K562 (cell line): Measurements from ENCODE around the gene ZNF81. TPM values are rescaled to one million over a fixed set of nuclear protein-coding genes. Genes with fewer than 3 reads are reported as not detected.

ENCODE experiments used
- FOXA3 ChIP-seq, 2 experiments: fragments of 450-650 bp in 1 of 2; sonication (generic) in 1 of 2; formaldehyde crosslinking; IDR thresholded peaks in 1 of 2; conservative IDR thresholded peaks in 1 of 2; 2 replicates each; pipeline versions ENCODE4 v1.4.0 to v1.8.0; 2020 to 2022; ENCODE audit warnings: mild to moderate bottlenecking in 2 of 2, missing genetic modification reagents in 1 of 2
- FOXJ2 ChIP-seq: fragments of 200-800 bp; sonication (Bioruptor generic); IDR thresholded peaks from 2 replicates; pipeline ENCODE4 v1.6.1; 2016; ENCODE audit warnings: missing genetic modification characterization, missing compliant biosample characterization
- NCOA6 ChIP-seq: fragments of 450-650 bp; IDR thresholded peaks from 2 replicates; pipeline ENCODE4 v1.6.1; 2017; ENCODE audit warnings: mild to moderate bottlenecking
- NFE2 ChIP-seq: IDR thresholded peaks from 2 replicates; pipeline ENCODE4 v1.6.1; 2014; ENCODE audit warnings: antibody characterized with exemption, low read depth
- NFIC ChIP-seq: fragments of 450-650 bp; IDR thresholded peaks from 2 replicates; pipeline ENCODE4 v1.6.1; 2017; ENCODE audit warnings: mild to moderate bottlenecking, inconsistent platforms
- RCOR1 ChIP-seq, 2 experiments: IDR thresholded peaks; 2 replicates each; pipeline ENCODE4 v1.6.1; 2012; ENCODE audit warnings: low read depth in 2 of 2, low read length in 2 of 2, borderline replicate concordance in 1 of 2, improper control_type of control experiment in 1 of 2
- SMARCA4 ChIP-seq: fragments of 450-650 bp; IDR thresholded peaks from 2 replicates; pipeline ENCODE4 v1.6.1; 2016
- SMARCE1 ChIP-seq: fragments of 450-650 bp; IDR thresholded peaks from 2 replicates; pipeline ENCODE4 v1.7.1; 2016; ENCODE audit warnings: mild to moderate bottlenecking
- SOX6 ChIP-seq: fragments of 450-650 bp; IDR thresholded peaks from 2 replicates; pipeline ENCODE4 v1.6.1; 2014; ENCODE audit warnings: mild to moderate bottlenecking
- SREBF1 ChIP-seq: fragments of 150-350 bp; IDR thresholded peaks from 2 replicates; pipeline ENCODE4 v1.6.1; 2014; ENCODE audit warnings: antibody characterized with exemption, low read depth, low read length, borderline replicate concordance
- ZNF79 ChIP-seq: fragments of 250-450 bp; sonication (Bioruptor Pico); IDR thresholded peaks from 2 replicates; pipeline ENCODE4 v1.4.0; 2020; ENCODE audit warnings: low read depth, mild to moderate bottlenecking, moderate library complexity
- polyA plus RNA-seq, 8 experiments: library from polyadenylated mRNA; depleted of rRNA in 4 of 8; stranded (reverse) in 5 of 8; unstranded in 3 of 8; fragments of >200 nt; fragmentation: Nextera tagmentation in 2 of 8; fragmentation: Illumina TruSeq in 1 of 8; extraction: Ambion mirVana in 2 of 8; extraction: Trizol in 1 of 8; gene quantifications; 2 replicates each; pipeline versions ENCODE4 v1.2.1 to v1.2.3, GENCODE V29; 2011 to 2014; ENCODE audit warnings: inconsistent platforms in 1 of 8, missing spikeins in 1 of 8
- total RNA-seq, 7 experiments: library from RNA; depleted of rRNA in 6 of 7; stranded (reverse); fragments of >200 nt in 6 of 7; fragmentation: Illumina TruSeq in 2 of 7; extraction: Trizol in 2 of 7; gene quantifications; 2 replicates each; pipeline versions ENCODE4 v1.2.1 to v1.2.3, GENCODE V29; 2011 to 2021; ENCODE audit warnings: low replicate concordance in 1 of 7
- TF ChIP-seq, protein P1 (sequence below), 3 experiments: fragments of 200-800 bp in 1 of 3; fragments of 250-450 bp in 1 of 3; fragments of 450-650 bp in 1 of 3; sonication (Bioruptor Pico) in 1 of 3; sonication (Bioruptor generic) in 1 of 3; formaldehyde crosslinking in 1 of 3; IDR thresholded peaks; 2 replicates each; pipeline versions ENCODE4 v1.6.1 to v1.8.0; 2016 to 2022; ENCODE audit warnings: mild to moderate bottlenecking in 2 of 3, missing genetic modification characterization in 2 of 3, missing compliant biosample characterization in 1 of 3, moderate library complexity in 1 of 3
- TF ChIP-seq, protein P2 (sequence below): fragments of 450-650 bp; IDR thresholded peaks from 2 replicates; pipeline ENCODE4 v1.6.1; 2016
- TF ChIP-seq, protein P3 (sequence below): IDR thresholded peaks from 2 replicates; pipeline ENCODE4 v1.6.1; 2012; ENCODE audit warnings: low read depth, low read length, improper control_type of control experiment, borderline replicate concordance
- TF ChIP-seq, protein P4 (sequence below): fragments of 250-450 bp; sonication (Bioruptor Pico); IDR thresholded peaks from 2 replicates; pipeline ENCODE4 v1.5.0; 2021; ENCODE audit warnings: mild to moderate bottlenecking, borderline replicate concordance
- TF ChIP-seq, protein P5 (sequence below): fragments of 250-450 bp; sonication (Bioruptor Pico); IDR thresholded peaks from 2 replicates; pipeline ENCODE4 v1.4.0; 2020; ENCODE audit warnings: borderline replicate concordance

ZNF81 gene
- total and polyA plus RNA-seq, 9 of the 15 experiments (the other 6 are each of a cell fraction or from before 2014, with no cell fraction given) = 2.4 to 9.6 (median 4.9) TPM

DNA sequence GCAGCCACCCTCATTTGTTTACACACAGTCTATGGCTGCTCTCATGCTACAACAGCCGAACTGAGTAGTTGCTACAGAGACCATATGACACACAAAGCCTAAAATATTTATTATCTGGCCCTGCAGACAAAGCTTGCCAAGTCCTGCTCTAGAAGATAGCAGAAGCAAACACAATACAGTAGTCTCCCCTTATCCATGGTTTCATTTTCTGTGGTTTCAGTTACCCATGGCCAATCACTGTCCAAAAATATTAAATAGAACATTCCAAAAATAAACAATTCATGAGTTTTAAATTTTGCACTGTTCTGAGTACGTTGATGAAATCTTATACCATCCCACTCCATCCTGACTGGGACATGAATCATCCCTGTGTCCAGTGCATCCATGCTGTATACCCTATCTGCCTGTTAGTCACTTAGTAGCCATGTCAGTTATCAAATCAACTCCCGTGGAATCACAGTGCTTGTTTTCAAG is 40.2 kb upstream of the ZNF81 start (continued):
- TF ChIP-seq, protein P1, sequence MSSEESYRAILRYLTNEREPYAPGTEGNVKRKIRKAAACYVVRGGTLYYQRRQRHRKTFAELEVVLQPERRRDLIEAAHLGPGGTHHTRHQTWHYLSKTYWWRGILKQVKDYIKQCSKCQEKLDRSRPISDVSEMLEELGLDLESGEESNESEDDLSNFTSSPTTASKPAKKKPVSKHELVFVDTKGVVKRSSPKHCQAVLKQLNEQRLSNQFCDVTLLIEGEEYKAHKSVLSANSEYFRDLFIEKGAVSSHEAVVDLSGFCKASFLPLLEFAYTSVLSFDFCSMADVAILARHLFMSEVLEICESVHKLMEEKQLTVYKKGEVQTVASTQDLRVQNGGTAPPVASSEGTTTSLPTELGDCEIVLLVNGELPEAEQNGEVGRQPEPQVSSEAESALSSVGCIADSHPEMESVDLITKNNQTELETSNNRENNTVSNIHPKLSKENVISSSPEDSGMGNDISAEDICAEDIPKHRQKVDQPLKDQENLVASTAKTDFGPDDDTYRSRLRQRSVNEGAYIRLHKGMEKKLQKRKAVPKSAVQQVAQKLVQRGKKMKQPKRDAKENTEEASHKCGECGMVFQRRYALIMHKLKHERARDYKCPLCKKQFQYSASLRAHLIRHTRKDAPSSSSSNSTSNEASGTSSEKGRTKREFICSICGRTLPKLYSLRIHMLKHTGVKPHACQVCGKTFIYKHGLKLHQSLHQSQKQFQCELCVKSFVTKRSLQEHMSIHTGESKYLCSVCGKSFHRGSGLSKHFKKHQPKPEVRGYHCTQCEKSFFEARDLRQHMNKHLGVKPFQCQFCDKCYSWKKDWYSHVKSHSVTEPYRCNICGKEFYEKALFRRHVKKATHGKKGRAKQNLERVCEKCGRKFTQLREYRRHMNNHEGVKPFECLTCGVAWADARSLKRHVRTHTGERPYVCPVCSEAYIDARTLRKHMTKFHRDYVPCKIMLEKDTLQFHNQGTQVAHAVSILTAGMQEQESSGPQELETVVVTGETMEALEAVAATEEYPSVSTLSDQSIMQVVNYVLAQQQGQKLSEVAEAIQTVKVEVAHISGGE (CRISPR knock-in tag; IDR thresholded peaks at IDR 0.05) = no peak
- TF ChIP-seq SREBF1 = no peak
- TF ChIP-seq NCOA6 = no peak
- peak; percentile 35; the same call in 1 of the 2 replicates for TF ChIP-seq SMARCE1
- TF ChIP-seq, protein P2, sequence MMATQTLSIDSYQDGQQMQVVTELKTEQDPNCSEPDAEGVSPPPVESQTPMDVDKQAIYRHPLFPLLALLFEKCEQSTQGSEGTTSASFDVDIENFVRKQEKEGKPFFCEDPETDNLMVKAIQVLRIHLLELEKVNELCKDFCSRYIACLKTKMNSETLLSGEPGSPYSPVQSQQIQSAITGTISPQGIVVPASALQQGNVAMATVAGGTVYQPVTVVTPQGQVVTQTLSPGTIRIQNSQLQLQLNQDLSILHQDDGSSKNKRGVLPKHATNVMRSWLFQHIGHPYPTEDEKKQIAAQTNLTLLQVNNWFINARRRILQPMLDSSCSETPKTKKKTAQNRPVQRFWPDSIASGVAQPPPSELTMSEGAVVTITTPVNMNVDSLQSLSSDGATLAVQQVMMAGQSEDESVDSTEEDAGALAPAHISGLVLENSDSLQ = peak; percentile 7; the same call in 1 of the 2 replicates
- TF ChIP-seq, protein P3, sequence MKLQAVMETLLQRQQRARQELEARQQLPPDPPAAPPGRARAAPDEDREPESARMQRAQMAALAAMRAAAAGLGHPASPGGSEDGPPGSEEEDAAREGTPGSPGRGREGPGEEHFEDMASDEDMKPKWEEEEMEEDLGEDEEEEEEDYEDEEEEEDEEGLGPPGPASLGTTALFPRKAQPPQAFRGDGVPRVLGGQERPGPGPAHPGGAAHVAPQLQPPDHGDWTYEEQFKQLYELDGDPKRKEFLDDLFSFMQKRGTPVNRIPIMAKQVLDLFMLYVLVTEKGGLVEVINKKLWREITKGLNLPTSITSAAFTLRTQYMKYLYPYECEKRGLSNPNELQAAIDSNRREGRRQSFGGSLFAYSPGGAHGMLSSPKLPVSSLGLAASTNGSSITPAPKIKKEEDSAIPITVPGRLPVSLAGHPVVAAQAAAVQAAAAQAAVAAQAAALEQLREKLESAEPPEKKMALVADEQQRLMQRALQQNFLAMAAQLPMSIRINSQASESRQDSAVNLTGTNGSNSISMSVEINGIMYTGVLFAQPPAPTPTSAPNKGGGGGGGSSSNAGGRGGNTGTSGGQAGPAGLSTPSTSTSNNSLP = no peak
- TF ChIP-seq SOX6 = peak; percentile 94
- TF ChIP-seq, protein P4, sequence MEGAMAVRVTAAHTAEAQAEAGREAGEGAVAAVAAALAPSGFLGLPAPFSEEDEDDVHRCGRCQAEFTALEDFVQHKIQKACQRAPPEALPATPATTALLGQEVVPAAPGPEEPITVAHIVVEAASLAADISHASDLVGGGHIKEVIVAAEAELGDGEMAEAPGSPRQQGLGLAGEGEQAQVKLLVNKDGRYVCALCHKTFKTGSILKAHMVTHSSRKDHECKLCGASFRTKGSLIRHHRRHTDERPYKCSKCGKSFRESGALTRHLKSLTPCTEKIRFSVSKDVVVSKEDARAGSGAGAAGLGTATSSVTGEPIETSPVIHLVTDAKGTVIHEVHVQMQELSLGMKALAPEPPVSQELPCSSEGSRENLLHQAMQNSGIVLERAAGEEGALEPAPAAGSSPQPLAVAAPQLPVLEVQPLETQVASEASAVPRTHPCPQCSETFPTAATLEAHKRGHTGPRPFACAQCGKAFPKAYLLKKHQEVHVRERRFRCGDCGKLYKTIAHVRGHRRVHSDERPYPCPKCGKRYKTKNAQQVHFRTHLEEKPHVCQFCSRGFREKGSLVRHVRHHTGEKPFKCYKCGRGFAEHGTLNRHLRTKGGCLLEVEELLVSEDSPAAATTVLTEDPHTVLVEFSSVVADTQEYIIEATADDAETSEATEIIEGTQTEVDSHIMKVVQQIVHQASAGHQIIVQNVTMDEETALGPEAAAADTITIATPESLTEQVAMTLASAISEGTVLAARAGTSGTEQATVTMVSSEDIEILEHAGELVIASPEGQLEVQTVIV (CRISPR knock-in tag) = no peak
- TF ChIP-seq NFE2 = no peak
- TF ChIP-seq NFIC = peak; percentile 48
- TF ChIP-seq RCOR1 (IDR thresholded peaks at IDR 0.05; ENCODE audit: borderline replicate concordance in 1 of 2, low read depth in 2 of 2, low read length in 2 of 2) = peak in 1 of 2 experiments; percentile 65; a peak in 3 of 4 replicates
- TF ChIP-seq FOXJ2 (tag) = peak; percentile 91
- TF ChIP-seq, protein P5, sequence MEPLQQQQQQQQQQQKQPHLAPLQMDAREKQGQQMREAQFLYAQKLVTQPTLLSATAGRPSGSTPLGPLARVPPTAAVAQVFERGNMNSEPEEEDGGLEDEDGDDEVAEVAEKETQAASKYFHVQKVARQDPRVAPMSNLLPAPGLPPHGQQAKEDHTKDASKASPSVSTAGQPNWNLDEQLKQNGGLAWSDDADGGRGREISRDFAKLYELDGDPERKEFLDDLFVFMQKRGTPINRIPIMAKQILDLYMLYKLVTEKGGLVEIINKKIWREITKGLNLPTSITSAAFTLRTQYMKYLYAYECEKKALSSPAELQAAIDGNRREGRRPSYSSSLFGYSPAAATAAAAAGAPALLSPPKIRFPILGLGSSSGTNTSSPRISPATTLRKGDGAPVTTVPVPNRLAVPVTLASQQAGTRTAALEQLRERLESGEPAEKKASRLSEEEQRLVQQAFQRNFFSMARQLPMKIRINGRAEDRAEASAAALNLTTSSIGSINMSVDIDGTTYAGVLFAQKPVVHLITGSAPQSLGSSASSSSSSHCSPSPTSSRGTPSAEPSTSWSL = no peak
- no peak for TF ChIP-seq ZNF79 (CRISPR knock-in tag)
- TF ChIP-seq FOXA3 (CRISPR knock-in tag; conservative IDR thresholded peaks at IDR 0.05 in 1 of 2, IDR thresholded peaks at IDR 0.05 in 1 of 2) = peak in 1 of 2 experiments; percentile 40; a peak in 1 of 4 replicates
- TF ChIP-seq SMARCA4 = peak; percentile 66; the same call in 1 of the 2 replicates
